Peyer's patch (tissue), 4 donors: ENCODE measurements around the gene RAB37.

ENCODE experiments used
- POLR2A ChIP-seq, 2 donors: fragments of 450-650 bp; IDR thresholded peaks; one replicate each; pipeline ENCODE4 v1.5.1; 2017; ENCODE audit warnings: antibody characterized with exemption in 2 of 2, mild to moderate bottlenecking in 2 of 2, moderate library complexity in 2 of 2
- TF ChIP-seq, protein P1 (sequence below), 6 experiments: fragments of 450-650 bp in 4 of 6; fragments of 200-600 bp in 2 of 6; sonication (generic) in 1 of 6; IDR thresholded peaks; one replicate each; pipeline ENCODE4 v1.5.1; 2017 to 2019; ENCODE audit warnings: antibody characterized with exemption in 6 of 6, mild to moderate bottlenecking in 3 of 6, moderate library complexity in 1 of 6

DNA sequence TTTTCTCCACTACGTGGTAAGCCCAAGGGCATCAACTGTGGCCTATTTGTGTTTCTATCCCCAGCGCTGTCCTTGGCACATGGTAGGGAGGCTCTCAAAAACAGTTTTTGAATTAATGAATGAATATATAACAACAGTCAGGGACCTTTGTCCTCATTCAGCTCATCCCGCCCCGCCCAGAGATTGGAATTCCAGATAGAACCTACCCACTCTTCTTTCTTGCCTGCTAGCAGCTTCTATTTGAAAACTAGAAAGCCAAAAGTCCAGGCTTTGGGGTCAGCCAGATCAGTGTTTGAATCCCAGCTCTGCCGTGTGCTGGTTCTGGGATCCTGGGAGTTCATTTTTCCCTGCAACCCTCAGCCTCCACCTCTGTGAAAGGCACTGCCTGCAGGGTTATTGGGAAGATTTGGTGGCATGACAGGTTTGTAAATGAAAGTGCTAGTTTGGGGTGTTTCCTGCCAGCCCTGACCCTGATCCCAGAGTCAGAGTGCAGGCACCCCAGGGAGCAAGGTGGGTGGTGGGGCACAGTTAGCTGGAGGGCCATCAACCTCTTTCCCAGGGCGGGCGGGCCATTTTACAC lies 15.9 kb downstream of the RAB37 start:
- TF ChIP-seq, protein P1, sequence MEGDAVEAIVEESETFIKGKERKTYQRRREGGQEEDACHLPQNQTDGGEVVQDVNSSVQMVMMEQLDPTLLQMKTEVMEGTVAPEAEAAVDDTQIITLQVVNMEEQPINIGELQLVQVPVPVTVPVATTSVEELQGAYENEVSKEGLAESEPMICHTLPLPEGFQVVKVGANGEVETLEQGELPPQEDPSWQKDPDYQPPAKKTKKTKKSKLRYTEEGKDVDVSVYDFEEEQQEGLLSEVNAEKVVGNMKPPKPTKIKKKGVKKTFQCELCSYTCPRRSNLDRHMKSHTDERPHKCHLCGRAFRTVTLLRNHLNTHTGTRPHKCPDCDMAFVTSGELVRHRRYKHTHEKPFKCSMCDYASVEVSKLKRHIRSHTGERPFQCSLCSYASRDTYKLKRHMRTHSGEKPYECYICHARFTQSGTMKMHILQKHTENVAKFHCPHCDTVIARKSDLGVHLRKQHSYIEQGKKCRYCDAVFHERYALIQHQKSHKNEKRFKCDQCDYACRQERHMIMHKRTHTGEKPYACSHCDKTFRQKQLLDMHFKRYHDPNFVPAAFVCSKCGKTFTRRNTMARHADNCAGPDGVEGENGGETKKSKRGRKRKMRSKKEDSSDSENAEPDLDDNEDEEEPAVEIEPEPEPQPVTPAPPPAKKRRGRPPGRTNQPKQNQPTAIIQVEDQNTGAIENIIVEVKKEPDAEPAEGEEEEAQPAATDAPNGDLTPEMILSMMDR (IDR thresholded peaks at IDR 0.05), result no peak
- TF ChIP-seq POLR2A (IDR thresholded peaks at IDR 0.05), result no peak
